Mesodermal cell (in vitro differentiated cells): ENCODE results near the gene TAF15.

Experiments
- H3K27ac ChIP-seq: 2 replicates; pipeline ENCODE4 v1.7.0; 2013; ENCODE audit warnings: mild to moderate bottlenecking, low read depth, low read length, moderate library complexity; ENCODE audit not compliant: severe bottlenecking
- H3K36me3 ChIP-seq: 2 replicates; pipeline ENCODE4 v1.7.1; 2013; ENCODE audit warnings: mild to moderate bottlenecking, low read length, moderate library complexity; ENCODE audit not compliant: control insufficient read depth, insufficient read depth
- H3K4me1 ChIP-seq: one replicate; pipeline ENCODE4 v1.7.1; 2013; ENCODE audit warnings: mild to moderate bottlenecking, low read length; ENCODE audit not compliant: insufficient read depth, control insufficient read depth, poor library complexity, severe bottlenecking
- H3K4me3 ChIP-seq: 2 replicates; pipeline ENCODE4 v1.7.0; 2013; ENCODE audit warnings: low read length, control low read depth, mild to moderate bottlenecking; ENCODE audit not compliant: insufficient read depth, poor library complexity, severe bottlenecking; ENCODE audit errors: extremely low read depth
- H3K9me3 ChIP-seq: 2 replicates; pipeline ENCODE4 v1.7.1; 2013; ENCODE audit warnings: mild to moderate bottlenecking, low read length, moderate library complexity; ENCODE audit not compliant: control insufficient read depth
- WGBS, 2 experiments: methylation state at CpG; one replicate each; pipeline ENCODE4 v1.1.5; 2013; ENCODE audit warnings: missing lambda C conversion rate in 2 of 2; ENCODE audit not compliant: insufficient coverage in 2 of 2; 5-methylcytosine and 5-hydroxymethylcytosine counted together

TAF15 gene

GRCh38 chr17:35872196-35872980 lies 63.1 kb downstream of the TAF15 start:
- Histone ChIP-seq H3K4me3 (no peak overlapping the region), H3K9me3 (no peaks in the 10 kb centered on the region), H3K27ac (no peak overlapping the region), H3K36me3 (no peaks in the 10 kb centered on the region), H3K4me1 (no peaks in the 10 kb centered on the region)
- 98 to 100% methylated on average over 6 to 8 of the region's 12 CpGs for WGBS, 2 experiments

DNA sequence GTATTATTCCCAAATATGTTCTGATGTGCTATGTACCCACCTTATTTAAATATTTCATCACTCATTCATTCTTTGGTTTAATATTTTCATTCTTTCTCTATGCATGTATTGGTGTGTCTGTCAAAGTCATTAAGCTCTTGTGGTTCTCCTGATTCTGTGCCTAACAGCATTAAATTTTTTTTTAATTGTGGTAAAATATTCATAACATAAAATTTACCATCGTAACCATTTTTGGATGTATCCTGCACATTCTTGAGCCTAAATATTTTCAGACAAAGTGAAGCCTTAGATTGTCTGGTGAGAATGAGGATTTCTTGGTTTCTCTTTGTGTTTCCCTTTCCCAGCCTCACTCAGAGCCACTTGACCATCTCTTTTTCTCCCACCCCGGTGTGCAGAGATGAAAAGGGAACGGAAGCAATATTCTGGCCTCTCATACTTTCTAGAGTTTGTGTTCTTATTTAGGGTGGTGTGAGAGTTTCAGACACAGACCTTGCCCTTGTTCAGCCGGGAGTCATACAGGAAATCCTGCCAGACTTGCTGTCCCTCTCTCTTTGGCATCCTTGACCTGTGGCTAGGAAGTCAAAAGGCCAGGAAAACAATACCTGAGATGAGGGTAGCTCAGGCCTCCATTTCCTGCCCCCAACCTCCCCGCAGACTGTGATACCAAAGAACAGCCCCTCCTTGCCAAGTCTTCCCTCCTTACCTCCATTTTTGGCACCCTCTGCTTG lies 66.0 kb downstream of the TAF15 start:
- no peaks in the 10 kb centered on the region for H3K36me3 ChIP-seq
- no peaks in the 10 kb centered on the region for H3K9me3 ChIP-seq
- no peak overlapping the region for H3K4me3 ChIP-seq
- 58 to 79% methylated on average over 2 of the region's 5 CpGs for WGBS, 2 experiments
- no peaks in the 10 kb centered on the region for H3K4me1 ChIP-seq
- no peak overlapping the region for H3K27ac ChIP-seq

- no peaks in the 10 kb centered on the region for H3K4me1 ChIP-seq
- no peaks in the 10 kb centered on the region for H3K9me3 ChIP-seq
- H3K36me3 ChIP-seq, result no peaks in the 10 kb centered on the region
- no peak overlapping the region for H3K4me3 ChIP-seq
- WGBS, 2 experiments, result 100% methylated on average over 1 of the region's 3 CpGs; no CpG with 5 or more reads in 1 of the 2 experiments
- H3K27ac ChIP-seq, result no peak overlapping the region
These were observed 66.5 kb downstream of the TAF15 start for GRCh38 chr17:35875800-35876139.

GRCh38 chr17:35876534-35876933 lies 67.2 kb downstream of the TAF15 start:
- Histone ChIP-seq H3K9me3 (no peaks in the 10 kb centered on the region), H3K4me3 (no peak overlapping the region), H3K4me1 (no peaks in the 10 kb centered on the region), H3K27ac (no peak overlapping the region), H3K36me3 (no peaks in the 10 kb centered on the region)
- WGBS, 2 experiments, result 91 to 94% methylated on average over 3 of the region's 3 CpGs

DNA sequence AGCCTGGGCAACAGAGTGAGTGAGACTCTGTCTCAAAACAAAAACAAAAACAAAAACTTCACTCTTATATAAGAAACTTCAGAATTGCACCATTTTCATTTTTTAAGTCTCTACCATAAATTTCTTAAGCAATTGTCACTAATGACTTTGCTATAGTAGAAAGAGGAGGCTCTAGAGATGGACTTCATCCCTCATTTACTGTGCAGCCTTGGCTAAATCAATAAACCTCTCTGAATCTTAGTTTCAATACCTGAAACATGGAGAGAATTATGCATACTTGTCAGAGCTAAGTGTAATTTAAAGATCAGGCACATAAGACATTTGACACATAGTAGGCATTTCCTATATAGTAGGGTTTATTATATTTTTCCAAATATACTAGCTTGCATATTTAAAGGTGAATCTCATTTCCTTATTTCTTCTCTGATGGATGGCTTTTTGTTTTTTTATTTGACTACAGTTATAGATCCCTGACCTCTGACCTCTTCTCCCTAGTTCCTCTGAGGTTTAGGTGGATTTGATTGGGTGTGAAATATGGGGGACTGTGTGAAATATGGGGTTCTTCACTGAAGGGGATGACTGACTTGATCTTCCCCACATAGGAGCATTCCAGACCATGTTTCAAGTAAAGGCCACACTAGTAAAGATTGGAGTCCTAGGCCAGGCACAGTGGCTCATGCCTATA lies 68.2 kb downstream of the TAF15 start:
- Histone ChIP-seq H3K36me3 (no peaks in the 10 kb centered on the region), H3K9me3 (no peaks in the 10 kb centered on the region), H3K4me3 (no peak overlapping the region), H3K27ac (no peak overlapping the region), H3K4me1 (no peaks in the 10 kb centered on the region)

- Histone ChIP-seq H3K27ac (no peak overlapping the region), H3K36me3 (no peaks in the 10 kb centered on the region), H3K4me1 (no peaks in the 10 kb centered on the region), H3K9me3 (no peaks in the 10 kb centered on the region), H3K4me3 (no peak overlapping the region)
- 80 to 87% methylated on average over 3 to 4 of the region's 4 CpGs for WGBS, 2 experiments
These were observed 69.1 kb downstream of the TAF15 start for GRCh38 chr17:35878361-35878760.

DNA sequence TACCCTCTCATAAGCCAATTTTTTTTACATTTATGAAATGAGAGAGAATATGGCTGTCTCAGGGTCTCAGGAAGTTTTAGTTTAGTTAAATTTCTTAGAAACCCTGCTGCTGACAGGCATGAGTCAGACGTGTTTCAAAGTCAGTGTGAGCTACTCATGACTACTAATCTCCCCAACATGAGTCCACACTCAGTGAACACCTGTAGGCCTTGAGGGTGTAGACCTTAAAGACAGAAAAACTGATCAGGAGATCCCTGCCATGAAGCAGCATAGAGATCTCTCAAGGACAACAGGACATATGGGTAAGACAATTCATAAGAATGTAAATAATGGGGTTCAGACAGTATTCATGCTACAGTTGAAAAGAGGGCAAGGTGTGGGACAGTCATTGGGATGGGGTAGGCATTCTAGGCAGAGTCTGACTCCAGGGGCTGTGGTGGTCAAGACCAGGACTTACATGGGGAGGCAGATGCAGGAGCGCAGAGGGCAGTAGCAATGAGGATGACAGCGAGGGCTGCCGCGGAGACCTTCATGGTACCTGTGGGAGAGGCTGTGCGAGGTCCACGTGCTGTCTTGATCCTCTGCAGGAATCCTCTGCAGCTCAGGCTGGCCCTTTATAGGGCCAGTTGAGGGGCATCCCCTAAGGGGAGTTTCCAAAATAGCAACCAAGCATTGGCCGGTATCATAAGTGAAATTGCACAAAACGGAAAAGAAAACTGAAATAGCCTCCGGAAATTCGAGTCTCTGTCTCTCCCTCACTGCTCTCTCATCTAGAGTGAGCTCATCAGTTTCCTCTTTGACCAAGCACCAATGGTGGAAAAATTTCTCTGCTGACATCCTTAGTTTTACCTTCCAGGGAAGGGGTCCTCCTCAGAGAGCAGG lies 70.7 kb downstream of the TAF15 start, which contains the start of gene CCL5:
Gene CCL5, minus strand, starts transcription at position 588 of the 882 bp plus-strand sequence.
- Histone ChIP-seq H3K27ac (no peak within 1 kb of the TSS), H3K4me1 (no peaks in the 10 kb centered on the region), H3K36me3 (no peaks in the 10 kb centered on the region), H3K9me3 (no peaks in the 10 kb centered on the region), H3K4me3 (no peak within 1 kb of the TSS)
- WGBS, 2 experiments, result 92 to 94% methylated on average over 10 to 11 of the region's 11 CpGs

GRCh38 chr17:35889241-35889640 lies 80.0 kb downstream of the TAF15 start:
- Histone ChIP-seq H3K27ac (no peak overlapping the region), H3K4me3 (no peak overlapping the region), H3K4me1 (no peaks in the 10 kb centered on the region), H3K9me3 (no peaks in the 10 kb centered on the region), H3K36me3 (no peaks in the 10 kb centered on the region)
- WGBS, 2 experiments, result no CpG with 5 or more reads among the region's 2 CpGs

GRCh38 chr17:35889818-35890773 lies 80.8 kb downstream of the TAF15 start:
- Histone ChIP-seq H3K27ac (no peak overlapping the region), H3K9me3 (no peaks in the 10 kb centered on the region), H3K36me3 (no peaks in the 10 kb centered on the region), H3K4me3 (no peak overlapping the region), H3K4me1 (no peaks in the 10 kb centered on the region)
- 90 to 100% methylated on average over 1 of the region's 2 CpGs for WGBS, 2 experiments
